SK-N-MC (cell line): Measurements from ENCODE around the gene MOCS2.

Experiments
- EZH2 ChIP-seq: fragments of 200-600 bp; sonication (generic); IDR thresholded peaks from one replicate; pipeline ENCODE4 v1.6.1; 2017; ENCODE audit warnings: antibody characterized with exemption
- FOXP2 ChIP-seq: optimal IDR thresholded peaks from 2 replicates; pipeline ENCODE3; 2011; ENCODE audit warnings: mild to moderate bottlenecking, moderate library complexity; ENCODE audit not compliant: insufficient read depth; ENCODE audit errors: extremely low read length, control extremely low read depth
- POLR2AphosphoS5 ChIP-seq: IDR thresholded peaks from 2 replicates; pipeline ENCODE4 v1.6.1; 2012; ENCODE audit warnings: mild to moderate bottlenecking, low read depth, low read length, borderline replicate concordance

GRCh38 chr5:53076014-53076583, 33.5 kb downstream of the MOCS2 start:
- TF ChIP-seq FOXP2 (no peak), EZH2 (no peak), POLR2AphosphoS5 (no peak)
